Ascending aorta (tissue), 2 donors: Measurements from ENCODE around the gene ADAMTSL3. TPM values are rescaled to one million over a fixed set of nuclear protein-coding genes. Genes with fewer than 3 reads are reported as not detected.

ENCODE experiments used
- DNase-seq, 2 donors: peaks; one replicate each; pipeline ENCODE4 v3.0.0-alpha.2; 2019; ENCODE audit warnings: low spot score in 2 of 2
- H3K27ac ChIP-seq, 2 donors: fragments of 200-600 bp; sonication (generic); one replicate each; pipeline ENCODE4 v1.5.1; 2016 to 2017; ENCODE audit warnings: mild to moderate bottlenecking in 1 of 2
- H3K27me3 ChIP-seq: fragments of 200-600 bp; sonication (generic); one replicate; pipeline ENCODE4 v1.5.1; 2017
- H3K36me3 ChIP-seq, 2 donors: fragments of 200-600 bp; sonication (generic); one replicate each; pipeline ENCODE4 v1.5.1; 2016
- H3K4me1 ChIP-seq, 2 donors: fragments of 200-600 bp; sonication (generic); one replicate each; pipeline ENCODE4 v1.5.1; 2016 to 2017; ENCODE audit warnings: mild to moderate bottlenecking in 1 of 2
- H3K4me3 ChIP-seq, 2 donors: fragments of 200-600 bp; sonication (generic); one replicate each; pipeline ENCODE4 v1.5.1; 2016 to 2017; ENCODE audit warnings: mild to moderate bottlenecking in 1 of 2
- H3K9me3 ChIP-seq, 2 donors: fragments of 200-600 bp; sonication (generic); one replicate each; pipeline ENCODE4 v1.5.1; 2016
- intact Hi-C: fragments of 100-400 bp; cut with DNase I; formaldehyde crosslinking; loops from one replicate; pipeline ENCODE4 v1.15.1; 2023
- total RNA-seq: library from RNA; depleted of rRNA; stranded (reverse); fragments of >200 nt; gene quantifications from one replicate; pipeline ENCODE4 v1.1.0, GENCODE V29; 2016
- TF ChIP-seq, protein P1 (sequence below), 3 experiments: fragments of 200-600 bp in 2 of 3; fragments of 450-650 bp in 1 of 3; sonication (generic) in 2 of 3; IDR thresholded peaks; one replicate each; pipeline ENCODE4 v1.5.1; 2016 to 2019; ENCODE audit warnings: antibody characterized with exemption in 3 of 3, mild to moderate bottlenecking in 1 of 3, moderate library complexity in 1 of 3

Gene ADAMTSL3
- total RNA-seq, 1 donor from 2014 or later = 28.1 TPM

DNA sequence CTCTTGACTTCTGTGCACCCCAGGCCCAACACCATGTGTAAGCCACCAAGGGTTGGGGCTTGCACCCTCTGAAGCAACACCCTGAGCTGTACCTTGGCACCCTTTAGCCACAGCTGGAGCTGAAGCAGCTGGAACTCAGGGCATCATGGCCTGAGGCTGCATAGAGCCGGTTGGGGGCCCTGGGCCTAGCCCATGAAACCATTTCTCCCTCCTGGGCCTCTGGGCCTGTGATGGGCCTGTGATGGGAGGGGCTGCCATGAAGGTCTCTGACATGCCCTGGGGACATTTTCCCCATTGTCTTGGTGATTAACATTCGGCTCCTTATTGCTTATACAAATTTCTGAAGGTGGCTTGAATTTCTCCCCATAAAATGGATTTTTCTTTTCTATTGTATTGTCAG, 22.4 kb upstream of the ADAMTSL3 start:
- Histone ChIP-seq H3K36me3 (no peaks in the 10 kb centered on the region), H3K9me3 (no peaks in the 10 kb centered on the region), H3K27me3 (no peaks in the 10 kb centered on the region), H3K4me1 (no peaks in the 10 kb centered on the region), H3K27ac (no peak overlapping the region), H3K4me3 (no peak overlapping the region)
- DNase-seq = no peak
- TF ChIP-seq, protein P1, sequence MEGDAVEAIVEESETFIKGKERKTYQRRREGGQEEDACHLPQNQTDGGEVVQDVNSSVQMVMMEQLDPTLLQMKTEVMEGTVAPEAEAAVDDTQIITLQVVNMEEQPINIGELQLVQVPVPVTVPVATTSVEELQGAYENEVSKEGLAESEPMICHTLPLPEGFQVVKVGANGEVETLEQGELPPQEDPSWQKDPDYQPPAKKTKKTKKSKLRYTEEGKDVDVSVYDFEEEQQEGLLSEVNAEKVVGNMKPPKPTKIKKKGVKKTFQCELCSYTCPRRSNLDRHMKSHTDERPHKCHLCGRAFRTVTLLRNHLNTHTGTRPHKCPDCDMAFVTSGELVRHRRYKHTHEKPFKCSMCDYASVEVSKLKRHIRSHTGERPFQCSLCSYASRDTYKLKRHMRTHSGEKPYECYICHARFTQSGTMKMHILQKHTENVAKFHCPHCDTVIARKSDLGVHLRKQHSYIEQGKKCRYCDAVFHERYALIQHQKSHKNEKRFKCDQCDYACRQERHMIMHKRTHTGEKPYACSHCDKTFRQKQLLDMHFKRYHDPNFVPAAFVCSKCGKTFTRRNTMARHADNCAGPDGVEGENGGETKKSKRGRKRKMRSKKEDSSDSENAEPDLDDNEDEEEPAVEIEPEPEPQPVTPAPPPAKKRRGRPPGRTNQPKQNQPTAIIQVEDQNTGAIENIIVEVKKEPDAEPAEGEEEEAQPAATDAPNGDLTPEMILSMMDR (IDR thresholded peaks at IDR 0.05) = no peak
- intact Hi-C loops = no loop called here

DNA sequence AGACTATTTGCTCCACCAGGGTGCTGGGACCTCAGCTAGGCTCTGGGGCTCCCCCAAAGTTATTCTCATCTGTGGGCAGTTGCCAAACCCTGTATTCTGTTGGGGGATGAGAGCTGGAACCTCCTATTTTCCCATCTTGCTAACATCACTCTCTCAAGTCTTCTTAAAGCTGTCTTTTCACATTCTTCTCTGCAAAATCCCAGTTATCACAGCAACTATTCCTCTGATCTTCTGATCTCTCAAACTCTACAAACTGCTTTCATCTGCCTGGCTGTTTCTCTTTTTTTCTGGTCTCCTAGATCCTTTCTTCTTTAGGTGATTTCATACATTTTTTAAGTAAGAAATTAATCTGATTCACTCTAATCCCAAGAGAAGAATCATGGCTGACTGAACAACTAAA, 10.7 kb upstream of the ADAMTSL3 start:
- H3K9me3 ChIP-seq = peaks cover 8 to 12% of the 10 kb centered on the region in 2 donors
- intact Hi-C loops = no loop called here
- no peaks in the 10 kb centered on the region for H3K36me3 ChIP-seq
- no peak overlapping the region for H3K4me3 ChIP-seq
- no peak for DNase-seq
- no peaks in the 10 kb centered on the region for H3K4me1 ChIP-seq
- no peaks in the 10 kb centered on the region for H3K27me3 ChIP-seq
- no peak overlapping the region for H3K27ac ChIP-seq
- TF ChIP-seq, protein P1 (IDR thresholded peaks at IDR 0.05) = no peak

DNA sequence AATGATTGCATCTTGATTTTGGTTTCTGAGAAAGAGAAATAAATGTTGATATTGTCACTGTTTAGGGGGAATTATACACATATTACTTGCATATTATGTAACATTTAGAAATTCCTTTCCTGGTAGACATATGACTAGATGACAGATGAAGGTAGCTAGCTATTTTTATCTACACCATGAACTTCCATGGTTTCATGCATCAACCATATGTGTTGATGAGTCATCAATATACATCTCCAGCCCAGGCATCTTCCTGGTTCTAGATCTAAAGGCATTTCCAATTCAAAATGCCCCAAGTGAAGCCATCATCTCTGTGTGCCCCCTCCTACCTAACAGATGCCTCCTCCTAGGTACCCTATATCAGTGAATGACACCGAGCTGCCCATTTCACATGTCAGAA, 9.5 kb upstream of the ADAMTSL3 start:
- intact Hi-C loops = no loop called here
- Histone ChIP-seq H3K4me3 (no peak overlapping the region), H3K27me3 (no peaks in the 10 kb centered on the region), H3K36me3 (no peaks in the 10 kb centered on the region), H3K4me1 (no peaks in the 10 kb centered on the region), H3K27ac (no peak overlapping the region), H3K9me3 (peaks cover 8 to 12% of the 10 kb centered on the region in 2 donors)
- TF ChIP-seq, protein P1 (IDR thresholded peaks at IDR 0.05) = no peak
- no peak for DNase-seq

DNA sequence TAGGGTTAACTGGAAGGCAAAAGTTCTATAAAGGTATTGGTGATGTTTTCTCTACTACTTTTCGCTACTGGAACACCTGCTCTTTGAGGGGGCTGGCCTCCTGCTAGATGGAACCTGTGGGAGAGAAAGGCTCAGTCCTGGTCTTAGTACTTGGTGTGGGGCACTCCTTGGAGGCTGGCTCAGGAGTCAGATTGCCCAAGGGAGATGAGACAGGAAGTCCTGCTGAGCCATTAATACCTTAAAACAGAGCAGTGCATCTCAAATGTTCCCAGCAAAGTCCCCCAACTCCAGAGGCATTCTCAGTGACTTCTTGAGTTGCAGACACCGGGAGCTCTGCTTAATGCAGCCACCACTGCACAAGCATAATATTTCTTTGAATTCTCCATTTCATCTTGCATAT, 3.1 kb upstream of the ADAMTSL3 start:
- Histone ChIP-seq H3K4me3 (no peak overlapping the region), H3K27ac (no peak overlapping the region), H3K4me1 (peaks cover 4 to 10% of the 10 kb centered on the region in 2 donors), H3K36me3 (no peaks in the 10 kb centered on the region), H3K9me3 (no peaks in the 10 kb centered on the region), H3K27me3 (no peaks in the 10 kb centered on the region)
- intact Hi-C loops = loop anchor here (5.0 kb wide), 5 partner anchors 61 to 204 kb away; partner anchors contain the start of gene SH3GL3
- TF ChIP-seq, protein P1 (IDR thresholded peaks at IDR 0.05) = no peak
- DNase-seq = no peak

DNA sequence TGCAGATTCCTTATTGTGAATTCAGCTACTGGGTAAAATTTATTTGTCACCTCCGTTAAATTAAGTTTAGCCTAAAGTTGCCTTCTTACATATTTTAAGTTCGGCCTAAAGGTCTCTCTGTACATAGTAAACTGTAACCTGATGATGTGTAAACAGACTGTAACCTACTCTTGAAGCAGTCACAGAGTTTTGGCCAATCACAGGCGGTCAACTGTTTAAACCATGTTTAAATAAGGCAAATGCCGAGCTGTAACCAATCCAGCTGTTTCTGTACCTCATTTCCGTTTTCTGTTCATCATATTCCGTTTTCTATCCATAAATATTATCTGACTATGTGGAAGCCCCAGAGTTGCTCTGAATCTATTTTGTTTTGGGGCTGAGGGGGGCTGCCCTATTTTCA, 2.4 kb upstream of the ADAMTSL3 start:
- Histone ChIP-seq H3K4me1 (peaks cover 9 to 15% of the 10 kb centered on the region in 2 donors), H3K9me3 (no peaks in the 10 kb centered on the region), H3K4me3 (no peak overlapping the region), H3K27me3 (no peaks in the 10 kb centered on the region), H3K36me3 (peaks cover 0 to 3% of the 10 kb centered on the region in 2 donors), H3K27ac (no peak overlapping the region)
- TF ChIP-seq, protein P1 (IDR thresholded peaks at IDR 0.05) = no peak
- intact Hi-C loops = loop anchor here (5.0 kb wide), 5 partner anchors 61 to 204 kb away; partner anchors contain the start of gene SH3GL3
- DNase-seq = no peak
